OCI-LY1 (cell line): Measurements from ENCODE around the gene SNX14.

Source experiments
- H2AFZ ChIP-seq: fragments of 200-600 bp; sonication (generic), shearing (Covaris generic); 2 replicates; pipeline ENCODE4 v1.6.0; 2014; ENCODE audit warnings: antibody characterized with exemption, mild to moderate bottlenecking, low read length
- H3F3A ChIP-seq: fragments of 200-600 bp; sonication (generic), shearing (Covaris generic); 2 replicates; pipeline ENCODE4 v1.6.0; 2014; ENCODE audit warnings: mild to moderate bottlenecking, antibody characterized with exemption, low read length, moderate library complexity; ENCODE audit not compliant: insufficient read depth
- H3K27ac ChIP-seq: fragments of 200-600 bp; sonication (generic); 2 replicates; pipeline ENCODE4 v1.5.1; 2014; ENCODE audit warnings: low read length, mixed run types, mild to moderate bottlenecking, low read depth; ENCODE audit not compliant: poor library complexity, severe bottlenecking
- H3K27me3 ChIP-seq: fragments of 200-600 bp; sonication (generic); 2 replicates; pipeline ENCODE4 v1.6.0; 2014; ENCODE audit warnings: antibody characterized with exemption, mild to moderate bottlenecking, low read length, moderate library complexity; ENCODE audit not compliant: insufficient read depth
- H3K36me3 ChIP-seq: fragments of 200-600 bp; sonication (generic); 2 replicates; pipeline ENCODE4 v1.6.1; 2014; ENCODE audit warnings: mild to moderate bottlenecking, antibody characterized with exemption, low read length, moderate library complexity, mixed read lengths; ENCODE audit not compliant: insufficient read depth
- H3K4me1 ChIP-seq: fragments of 200-600 bp; sonication (generic); 2 replicates; pipeline ENCODE4 v1.5.1; 2014; ENCODE audit warnings: mild to moderate bottlenecking, low read length, moderate library complexity; ENCODE audit not compliant: insufficient read depth, severe bottlenecking
- H3K4me2 ChIP-seq: fragments of 200-600 bp; sonication (generic), shearing (Covaris generic); 2 replicates; pipeline ENCODE4 v1.6.1; 2014; ENCODE audit warnings: low read length
- H3K4me3 ChIP-seq: fragments of 200-600 bp; sonication (generic); 2 replicates; pipeline ENCODE4 v1.5.1; 2014; ENCODE audit warnings: low read length, low read depth, mild to moderate bottlenecking, mixed read lengths; ENCODE audit not compliant: poor library complexity, severe bottlenecking
- H3K79me2 ChIP-seq: fragments of 200-600 bp; shearing (Covaris generic); 2 replicates; pipeline ENCODE4 v1.6.1; 2016; ENCODE audit warnings: mixed run types, low read length, mixed read lengths; ENCODE audit not compliant: insufficient read depth
- H3K9ac ChIP-seq: fragments of 200-600 bp; sonication (generic), shearing (Covaris generic); 2 replicates; pipeline ENCODE4 v1.6.1; 2014; ENCODE audit warnings: mild to moderate bottlenecking, low read length, mixed read lengths
- H3K9me2 ChIP-seq: fragments of 200-600 bp; sonication (generic), shearing (Covaris generic); 2 replicates; pipeline ENCODE4 v1.6.1; 2014; ENCODE audit warnings: low read depth, mild to moderate bottlenecking, low read length, mixed read lengths
- H3K9me3 ChIP-seq: fragments of 200-600 bp; shearing (Covaris generic); 2 replicates; pipeline ENCODE4 v1.6.1; 2014; ENCODE audit warnings: low read length, mixed read lengths
- H4K20me1 ChIP-seq: fragments of 200-600 bp; sonication (generic), shearing (Covaris generic); 2 replicates; pipeline ENCODE4 v1.6.0; 2016; ENCODE audit warnings: mild to moderate bottlenecking, low read length; ENCODE audit not compliant: insufficient read depth
- EZH2 ChIP-seq: fragments of 200-600 bp; sonication (generic), shearing (Covaris generic); IDR thresholded peaks from 2 replicates; pipeline ENCODE4 v1.8.0; 2017; ENCODE audit warnings: borderline replicate concordance, mixed run types, mild to moderate bottlenecking, antibody characterized with exemption, low read length, moderate library complexity, mixed read lengths
- TF ChIP-seq, protein P1 (sequence below): fragments of 200-600 bp; sonication (generic), shearing (Covaris generic); IDR thresholded peaks from 2 replicates; pipeline ENCODE4 v1.5.1; 2017; ENCODE audit warnings: mild to moderate bottlenecking, antibody characterized with exemption, low read length, moderate library complexity, mixed read lengths

SNX14 gene

DNA sequence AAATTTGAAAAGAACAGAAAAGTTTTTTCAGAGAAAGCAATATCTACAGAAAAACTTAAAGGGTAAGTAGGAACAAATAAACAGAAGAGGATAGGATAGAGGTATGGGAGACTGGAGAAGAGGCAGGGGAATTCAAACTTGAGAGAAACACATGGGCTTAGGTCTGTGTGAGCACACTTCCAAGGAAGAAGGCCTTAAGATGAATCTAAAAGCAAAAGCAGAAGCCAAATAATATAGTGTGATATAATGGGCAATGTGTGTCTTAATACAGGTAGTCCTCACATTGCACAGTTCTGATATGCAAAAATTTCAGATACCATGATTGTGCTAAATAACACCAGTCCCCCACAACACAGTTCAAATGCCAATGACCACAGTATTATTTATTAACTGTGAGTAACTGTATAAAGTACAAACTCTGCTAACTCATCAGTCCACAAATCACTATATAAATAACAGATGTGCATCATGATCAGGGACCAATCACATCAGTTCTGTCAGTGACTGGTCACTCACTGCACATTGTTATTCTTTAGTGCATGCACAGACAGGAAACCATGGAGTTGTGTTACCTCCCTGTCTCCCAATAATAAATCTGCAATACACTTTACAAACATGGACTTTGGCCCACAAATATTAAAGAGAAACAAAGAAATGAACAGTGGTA lies 18.6 kb downstream of the SNX14 start:
- Histone ChIP-seq H3K9me3 (no peaks in the 10 kb centered on the region), H3K36me3 (peaks cover 27% of the 10 kb centered on the region), H3K9ac (no peak overlapping the region), H3K27me3 (no peaks in the 10 kb centered on the region), H2AFZ (no peak overlapping the region), H3F3A (no peaks in the 10 kb centered on the region), H3K4me3 (no peak overlapping the region), H3K27ac (no peak overlapping the region), H3K9me2 (no peaks in the 10 kb centered on the region), H3K4me1 (no peaks in the 10 kb centered on the region), H3K79me2 (peaks cover 38% of the 10 kb centered on the region), H4K20me1 (no peaks in the 10 kb centered on the region), H3K4me2 (no peak overlapping the region)
- TF ChIP-seq EZH2 = no peak
- TF ChIP-seq, protein P1, sequence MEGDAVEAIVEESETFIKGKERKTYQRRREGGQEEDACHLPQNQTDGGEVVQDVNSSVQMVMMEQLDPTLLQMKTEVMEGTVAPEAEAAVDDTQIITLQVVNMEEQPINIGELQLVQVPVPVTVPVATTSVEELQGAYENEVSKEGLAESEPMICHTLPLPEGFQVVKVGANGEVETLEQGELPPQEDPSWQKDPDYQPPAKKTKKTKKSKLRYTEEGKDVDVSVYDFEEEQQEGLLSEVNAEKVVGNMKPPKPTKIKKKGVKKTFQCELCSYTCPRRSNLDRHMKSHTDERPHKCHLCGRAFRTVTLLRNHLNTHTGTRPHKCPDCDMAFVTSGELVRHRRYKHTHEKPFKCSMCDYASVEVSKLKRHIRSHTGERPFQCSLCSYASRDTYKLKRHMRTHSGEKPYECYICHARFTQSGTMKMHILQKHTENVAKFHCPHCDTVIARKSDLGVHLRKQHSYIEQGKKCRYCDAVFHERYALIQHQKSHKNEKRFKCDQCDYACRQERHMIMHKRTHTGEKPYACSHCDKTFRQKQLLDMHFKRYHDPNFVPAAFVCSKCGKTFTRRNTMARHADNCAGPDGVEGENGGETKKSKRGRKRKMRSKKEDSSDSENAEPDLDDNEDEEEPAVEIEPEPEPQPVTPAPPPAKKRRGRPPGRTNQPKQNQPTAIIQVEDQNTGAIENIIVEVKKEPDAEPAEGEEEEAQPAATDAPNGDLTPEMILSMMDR = no peak

GRCh38 chr6:85569323-85569722 lies 24.3 kb downstream of the SNX14 start:
- no peak for TF ChIP-seq EZH2
- TF ChIP-seq, protein P1 = no peak
- H3K9me3 ChIP-seq = no peaks in the 10 kb centered on the region
- no peaks in the 10 kb centered on the region for H3F3A ChIP-seq
- H3K9ac ChIP-seq = no peak overlapping the region
- H3K27me3 ChIP-seq = no peaks in the 10 kb centered on the region
- H3K79me2 ChIP-seq = peaks cover 4% of the 10 kb centered on the region
- peaks cover 66% of the 10 kb centered on the region for H3K36me3 ChIP-seq
- no peak overlapping the region for H3K4me2 ChIP-seq
- H3K4me3 ChIP-seq = no peak overlapping the region
- H3K27ac ChIP-seq = no peak overlapping the region
- H2AFZ ChIP-seq = no peak overlapping the region
- no peaks in the 10 kb centered on the region for H3K4me1 ChIP-seq
- H4K20me1 ChIP-seq = no peaks in the 10 kb centered on the region
- no peaks in the 10 kb centered on the region for H3K9me2 ChIP-seq

DNA sequence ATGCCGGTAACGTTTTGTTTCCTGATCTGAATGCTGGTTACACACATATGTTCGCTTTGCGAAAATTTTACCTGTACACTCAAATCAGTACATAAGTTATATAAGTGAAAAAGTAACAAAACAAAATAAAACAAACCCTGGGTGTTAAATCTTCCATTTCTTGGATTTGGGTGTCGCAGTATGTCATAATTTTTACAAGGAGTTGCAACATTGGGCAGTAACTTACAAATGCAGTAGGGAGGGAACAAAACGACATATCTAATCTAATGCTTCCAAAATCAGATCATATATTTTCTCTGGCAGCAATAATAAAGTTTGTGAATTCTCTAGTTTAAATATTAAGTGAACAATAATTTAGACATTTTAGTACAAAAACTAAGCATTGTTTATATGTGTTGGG lies 25.2 kb downstream of the SNX14 start:
- Histone ChIP-seq H3K79me2 (no peaks in the 10 kb centered on the region), H3K4me2 (no peak overlapping the region), H3K9ac (no peak overlapping the region), H3K4me3 (no peak overlapping the region), H3K27me3 (no peaks in the 10 kb centered on the region), H3F3A (no peaks in the 10 kb centered on the region), H3K9me3 (no peaks in the 10 kb centered on the region), H4K20me1 (no peaks in the 10 kb centered on the region), H3K9me2 (no peaks in the 10 kb centered on the region), H3K36me3 (peaks cover 67% of the 10 kb centered on the region), H2AFZ (no peak overlapping the region), H3K27ac (no peak overlapping the region), H3K4me1 (no peaks in the 10 kb centered on the region)
- TF ChIP-seq, protein P1 = no peak
- TF ChIP-seq EZH2 = no peak
